ENCODE data around the gene PTCHD4. TPM values are rescaled to one million over a fixed set of nuclear protein-coding genes. Genes with fewer than 3 reads are reported as not detected.

Gene PTCHD4
- total and polyA plus RNA-seq, 2 of the 13 experiments (the other 11 are each of a cell fraction or from before 2014, with no cell fraction given) = 28.4 to 32.9 TPM

DNA sequence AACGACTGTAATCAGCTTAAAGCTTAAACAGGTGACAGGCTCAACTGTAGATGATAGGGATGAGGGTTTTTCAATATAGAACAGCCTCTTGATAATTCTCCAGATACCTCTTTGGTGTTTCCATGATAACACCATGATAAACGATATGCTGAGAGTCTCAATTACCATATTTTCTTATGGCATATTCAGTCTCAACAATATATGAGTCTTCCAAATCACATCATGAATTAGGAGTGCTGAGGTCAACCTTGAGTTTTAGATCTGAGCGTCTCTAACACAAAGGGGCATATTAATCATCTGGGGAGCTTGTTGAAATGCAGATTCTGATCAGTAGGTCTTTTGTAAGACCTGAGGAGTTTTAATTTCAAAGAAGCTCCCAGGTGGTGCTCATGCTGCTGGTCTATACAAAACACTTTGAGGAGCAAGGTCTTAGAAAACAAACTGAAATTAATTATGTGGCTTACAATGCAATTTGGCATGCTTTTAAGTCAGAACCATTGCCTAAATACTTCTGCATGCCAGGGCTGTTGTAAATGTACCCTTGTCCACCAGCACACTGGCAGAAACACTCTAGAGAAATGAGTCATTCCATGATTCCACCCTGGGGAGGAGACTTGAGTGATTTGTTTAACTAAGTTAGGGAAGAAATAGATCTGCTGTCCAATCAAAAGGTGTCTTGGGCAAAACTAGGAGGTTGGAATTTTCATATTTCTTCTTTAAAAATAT lies 49.6 kb downstream of the PTCHD4 start (continued):
- TF ChIP-seq, protein P1, sequence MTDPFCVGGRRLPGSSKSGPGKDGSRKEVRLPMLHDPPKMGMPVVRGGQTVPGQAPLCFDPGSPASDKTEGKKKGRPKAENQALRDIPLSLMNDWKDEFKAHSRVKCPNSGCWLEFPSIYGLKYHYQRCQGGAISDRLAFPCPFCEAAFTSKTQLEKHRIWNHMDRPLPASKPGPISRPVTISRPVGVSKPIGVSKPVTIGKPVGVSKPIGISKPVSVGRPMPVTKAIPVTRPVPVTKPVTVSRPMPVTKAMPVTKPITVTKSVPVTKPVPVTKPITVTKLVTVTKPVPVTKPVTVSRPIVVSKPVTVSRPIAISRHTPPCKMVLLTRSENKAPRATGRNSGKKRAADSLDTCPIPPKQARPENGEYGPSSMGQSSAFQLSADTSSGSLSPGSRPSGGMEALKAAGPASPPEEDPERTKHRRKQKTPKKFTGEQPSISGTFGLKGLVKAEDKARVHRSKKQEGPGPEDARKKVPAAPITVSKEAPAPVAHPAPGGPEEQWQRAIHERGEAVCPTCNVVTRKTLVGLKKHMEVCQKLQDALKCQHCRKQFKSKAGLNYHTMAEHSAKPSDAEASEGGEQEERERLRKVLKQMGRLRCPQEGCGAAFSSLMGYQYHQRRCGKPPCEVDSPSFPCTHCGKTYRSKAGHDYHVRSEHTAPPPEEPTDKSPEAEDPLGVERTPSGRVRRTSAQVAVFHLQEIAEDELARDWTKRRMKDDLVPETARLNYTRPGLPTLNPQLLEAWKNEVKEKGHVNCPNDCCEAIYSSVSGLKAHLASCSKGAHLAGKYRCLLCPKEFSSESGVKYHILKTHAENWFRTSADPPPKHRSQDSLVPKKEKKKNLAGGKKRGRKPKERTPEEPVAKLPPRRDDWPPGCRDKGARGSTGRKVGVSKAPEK (CRISPR knock-in tag; IDR thresholded peaks at IDR 0.05; ENCODE audit: borderline replicate concordance) = no peak
- TF ChIP-seq ZNF264 (CRISPR knock-in tag; IDR thresholded peaks at IDR 0.05) = no peak
- TF ChIP-seq THYN1 (CRISPR knock-in tag; IDR thresholded peaks at IDR 0.05; ENCODE audit: borderline replicate concordance, low read depth) = no peak
- TF ChIP-seq MEIS2 (CRISPR knock-in tag; IDR thresholded peaks at IDR 0.05) = no peak
- TF ChIP-seq ZNF550 (CRISPR knock-in tag; IDR thresholded peaks at IDR 0.05; ENCODE audit: borderline replicate concordance) = no peak
- no peak for TF ChIP-seq ZNF331 (CRISPR knock-in tag; IDR thresholded peaks at IDR 0.05)
- TF ChIP-seq, protein P2, sequence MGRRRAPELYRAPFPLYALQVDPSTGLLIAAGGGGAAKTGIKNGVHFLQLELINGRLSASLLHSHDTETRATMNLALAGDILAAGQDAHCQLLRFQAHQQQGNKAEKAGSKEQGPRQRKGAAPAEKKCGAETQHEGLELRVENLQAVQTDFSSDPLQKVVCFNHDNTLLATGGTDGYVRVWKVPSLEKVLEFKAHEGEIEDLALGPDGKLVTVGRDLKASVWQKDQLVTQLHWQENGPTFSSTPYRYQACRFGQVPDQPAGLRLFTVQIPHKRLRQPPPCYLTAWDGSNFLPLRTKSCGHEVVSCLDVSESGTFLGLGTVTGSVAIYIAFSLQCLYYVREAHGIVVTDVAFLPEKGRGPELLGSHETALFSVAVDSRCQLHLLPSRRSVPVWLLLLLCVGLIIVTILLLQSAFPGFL (CRISPR knock-in tag; IDR thresholded peaks at IDR 0.05) = no peak
- no peak for TF ChIP-seq ZNF879 (CRISPR knock-in tag; IDR thresholded peaks at IDR 0.05)
- TF ChIP-seq NR2F6 (IDR thresholded peaks at IDR 0.05) = no peak
- no peak for TF ChIP-seq NR2F6 (CRISPR knock-in tag; IDR thresholded peaks at IDR 0.05)
- TF ChIP-seq RBAK (CRISPR knock-in tag; IDR thresholded peaks at IDR 0.05) = no peak
- TF ChIP-seq, protein P3, sequence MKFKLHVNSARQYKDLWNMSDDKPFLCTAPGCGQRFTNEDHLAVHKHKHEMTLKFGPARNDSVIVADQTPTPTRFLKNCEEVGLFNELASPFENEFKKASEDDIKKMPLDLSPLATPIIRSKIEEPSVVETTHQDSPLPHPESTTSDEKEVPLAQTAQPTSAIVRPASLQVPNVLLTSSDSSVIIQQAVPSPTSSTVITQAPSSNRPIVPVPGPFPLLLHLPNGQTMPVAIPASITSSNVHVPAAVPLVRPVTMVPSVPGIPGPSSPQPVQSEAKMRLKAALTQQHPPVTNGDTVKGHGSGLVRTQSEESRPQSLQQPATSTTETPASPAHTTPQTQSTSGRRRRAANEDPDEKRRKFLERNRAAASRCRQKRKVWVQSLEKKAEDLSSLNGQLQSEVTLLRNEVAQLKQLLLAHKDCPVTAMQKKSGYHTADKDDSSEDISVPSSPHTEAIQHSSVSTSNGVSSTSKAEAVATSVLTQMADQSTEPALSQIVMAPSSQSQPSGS (CRISPR knock-in tag; IDR thresholded peaks at IDR 0.05) = no peak

Data from HepG2 (cell line).